Erythroblast (primary cell): ENCODE measurements around the gene C1QTNF5.

Experiments
- GATA1 ChIP-seq: IDR thresholded peaks from 2 replicates; pipeline ENCODE4 v1.6.1; 2011; ENCODE audit warnings: low read depth, mild to moderate bottlenecking, control low read depth, low read length, moderate library complexity
- POLR2A ChIP-seq: IDR thresholded peaks from 2 replicates; pipeline ENCODE4 v1.6.1; 2011; ENCODE audit warnings: mild to moderate bottlenecking, low read length

DNA sequence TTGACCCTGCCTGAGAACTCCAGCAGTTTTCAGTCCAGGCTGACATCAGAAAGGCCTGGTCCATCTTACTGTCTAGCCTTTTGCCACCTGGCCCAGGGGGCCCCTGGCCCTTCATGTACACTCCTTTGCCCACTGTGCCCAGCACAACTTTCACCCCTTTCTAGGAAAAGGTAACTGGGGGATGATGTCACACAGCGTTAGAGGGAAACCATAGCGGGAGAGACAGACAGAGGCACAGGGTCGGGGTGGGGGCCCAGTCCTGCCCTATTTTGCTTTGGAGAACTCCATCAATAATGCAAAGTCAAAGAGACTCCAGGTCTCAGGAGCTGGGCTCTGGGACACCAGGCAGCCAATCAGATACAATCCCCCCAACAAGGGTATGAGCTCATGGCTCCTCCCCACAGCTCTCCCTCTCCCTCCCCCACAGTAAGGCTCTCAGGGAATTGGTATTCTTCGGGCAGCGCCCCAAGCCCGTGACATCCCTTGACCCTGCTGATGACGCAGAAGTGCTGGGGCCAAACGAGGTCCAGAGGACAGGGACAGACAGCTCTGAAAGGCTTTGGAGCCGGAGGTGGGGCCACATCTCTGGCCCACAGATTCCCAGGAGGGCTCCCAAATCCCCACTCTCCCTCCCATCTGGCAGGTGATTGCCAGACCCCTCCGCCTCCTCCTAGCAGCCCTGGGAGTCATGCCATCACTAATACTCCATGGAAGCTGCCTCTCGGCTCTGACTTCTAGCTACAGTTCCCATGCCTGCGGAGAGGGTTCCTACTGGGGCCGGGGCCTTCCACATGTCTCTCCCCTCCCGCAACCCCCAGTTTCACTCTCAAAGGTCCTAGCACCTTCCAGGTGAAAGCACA is 34.9 kb upstream of the C1QTNF5 start:
- TF ChIP-seq POLR2A, result no peak
- TF ChIP-seq GATA1, result no peak
